HEK293 (cell line): ENCODE data around the gene IZUMO1.
A peak's percentile ranks its signal among the peaks of the same experiment; 100 is the strongest.

ENCODE experiments used
- FEZF1 ChIP-seq: fragments of 450-650 bp; formaldehyde crosslinking; IDR thresholded peaks from 2 replicates; pipeline ENCODE4 v1.5.1; 2016; ENCODE audit warnings: missing biosample characterization, missing genetic modification characterization
- OSR2 ChIP-seq: fragments of 450-650 bp; formaldehyde crosslinking; IDR thresholded peaks from 2 replicates; pipeline ENCODE4 v1.5.1; 2016; ENCODE audit warnings: missing biosample characterization, missing genetic modification characterization
- TRIM28 ChIP-seq: IDR thresholded peaks from 2 replicates; pipeline ENCODE4 v1.6.1; 2011; ENCODE audit warnings: low read length, control low read depth, borderline replicate concordance
- YY1 ChIP-seq: fragments of 450-650 bp; formaldehyde crosslinking; IDR thresholded peaks from 2 replicates; pipeline ENCODE4 v1.5.1; 2018; ENCODE audit warnings: missing biosample characterization, missing genetic modification characterization
- ZBTB21 ChIP-seq: fragments of 450-650 bp; formaldehyde crosslinking; IDR thresholded peaks from 2 replicates; pipeline ENCODE4 v1.5.1; 2017; ENCODE audit warnings: missing biosample characterization, missing genetic modification characterization
- ZBTB48 ChIP-seq: fragments of 450-650 bp; formaldehyde crosslinking; IDR thresholded peaks from 2 replicates; pipeline ENCODE4 v1.5.1; 2016; ENCODE audit warnings: missing biosample characterization, missing genetic modification characterization
- ZBTB8A ChIP-seq: fragments of 450-650 bp; formaldehyde crosslinking; IDR thresholded peaks from 2 replicates; pipeline ENCODE4 v1.5.1; 2016; ENCODE audit warnings: missing biosample characterization, missing genetic modification characterization
- ZNF2 ChIP-seq: fragments of 450-650 bp; formaldehyde crosslinking; IDR thresholded peaks from 2 replicates; pipeline ENCODE4 v1.5.1; 2016; ENCODE audit warnings: missing biosample characterization, missing genetic modification characterization
- ZNF274 ChIP-seq, 2 experiments: fragments of 200-500 bp in 1 of 2; fragments of 450-650 bp in 1 of 2; sonication (Bioruptor generic) in 1 of 2; formaldehyde crosslinking in 1 of 2; IDR thresholded peaks; 2 replicates each; pipeline versions ENCODE4 v1.5.1 to v1.6.1; 2014 to 2016; ENCODE audit warnings: borderline replicate concordance in 1 of 2, inconsistent platforms in 1 of 2, low read length in 1 of 2, missing biosample characterization in 1 of 2, missing genetic modification characterization in 1 of 2
- ZNF350 ChIP-seq: fragments of 450-650 bp; formaldehyde crosslinking; IDR thresholded peaks from 2 replicates; pipeline ENCODE4 v1.5.0; 2017; ENCODE audit warnings: missing biosample characterization, mild to moderate bottlenecking, missing genetic modification characterization
- ZNF501 ChIP-seq: fragments of 450-650 bp; formaldehyde crosslinking; IDR thresholded peaks from 2 replicates; pipeline ENCODE4 v1.5.1; 2016; ENCODE audit warnings: missing biosample characterization, missing genetic modification characterization
- ZNF561 ChIP-seq: fragments of 450-650 bp; IDR thresholded peaks from 2 replicates; pipeline ENCODE4 v1.5.1; 2018; ENCODE audit warnings: missing biosample characterization, missing genetic modification characterization, borderline replicate concordance
- ZNF596 ChIP-seq: fragments of 450-650 bp; IDR thresholded peaks from 2 replicates; pipeline ENCODE4 v1.5.0; 2018; ENCODE audit warnings: missing biosample characterization, mild to moderate bottlenecking, missing genetic modification characterization, moderate library complexity
- ZNF624 ChIP-seq: fragments of 450-650 bp; formaldehyde crosslinking; IDR thresholded peaks from 2 replicates; pipeline ENCODE4 v1.5.1; 2017; ENCODE audit warnings: missing biosample characterization, missing genetic modification characterization
- ZNF658 ChIP-seq: fragments of 450-650 bp; formaldehyde crosslinking; IDR thresholded peaks from 2 replicates; pipeline ENCODE4; 2016; ENCODE audit warnings: missing biosample characterization, missing genetic modification characterization
- ZNF664 ChIP-seq: fragments of 450-650 bp; formaldehyde crosslinking; IDR thresholded peaks from 2 replicates; pipeline ENCODE4 v1.5.1; 2016; ENCODE audit warnings: missing biosample characterization, missing genetic modification characterization
- ZNF747 ChIP-seq: fragments of 450-650 bp; formaldehyde crosslinking; IDR thresholded peaks from 2 replicates; pipeline ENCODE4 v1.5.1; 2016; ENCODE audit warnings: missing biosample characterization, missing genetic modification characterization
- ZNF768 ChIP-seq: fragments of 450-650 bp; formaldehyde crosslinking; IDR thresholded peaks from 2 replicates; pipeline ENCODE4 v1.5.1; 2018; ENCODE audit warnings: missing biosample characterization, mild to moderate bottlenecking, missing genetic modification characterization
- ZNF776 ChIP-seq: fragments of 450-650 bp; formaldehyde crosslinking; IDR thresholded peaks from 2 replicates; pipeline ENCODE4 v1.5.0; 2017; ENCODE audit warnings: missing biosample characterization, missing genetic modification characterization, borderline replicate concordance
- ZSCAN16 ChIP-seq: fragments of 450-650 bp; formaldehyde crosslinking; IDR thresholded peaks from 2 replicates; pipeline ENCODE4 v1.5.1; 2016; ENCODE audit warnings: missing biosample characterization, missing genetic modification characterization
- TF ChIP-seq, protein P1 (sequence below): fragments of 450-650 bp; formaldehyde crosslinking; IDR thresholded peaks from 2 replicates; pipeline ENCODE4 v1.5.1; 2016; ENCODE audit warnings: missing biosample characterization, missing genetic modification characterization
- TF ChIP-seq, protein P2 (sequence below): fragments of 450-650 bp; formaldehyde crosslinking; IDR thresholded peaks from 2 replicates; pipeline ENCODE4 v1.5.1; 2017; ENCODE audit warnings: missing biosample characterization, mild to moderate bottlenecking, missing genetic modification characterization, moderate library complexity
- TF ChIP-seq, protein P3 (sequence below): sonication (generic); formaldehyde crosslinking; IDR thresholded peaks from 2 replicates; pipeline ENCODE4 v1.8.1; 2022; ENCODE audit warnings: mild to moderate bottlenecking, moderate library complexity, missing genetic modification reagents
- TF ChIP-seq, protein P4 (sequence below): fragments of 450-650 bp; formaldehyde crosslinking; IDR thresholded peaks from 2 replicates; pipeline ENCODE4 v1.5.1; 2016; ENCODE audit warnings: missing biosample characterization, missing genetic modification characterization, borderline replicate concordance
- TF ChIP-seq, protein P5 (sequence below): fragments of 450-650 bp; formaldehyde crosslinking; conservative IDR thresholded peaks from 2 replicates; pipeline ENCODE4 v1.5.1; 2016; ENCODE audit warnings: low read depth, missing biosample characterization, missing genetic modification characterization

The IZUMO1 gene

DNA sequence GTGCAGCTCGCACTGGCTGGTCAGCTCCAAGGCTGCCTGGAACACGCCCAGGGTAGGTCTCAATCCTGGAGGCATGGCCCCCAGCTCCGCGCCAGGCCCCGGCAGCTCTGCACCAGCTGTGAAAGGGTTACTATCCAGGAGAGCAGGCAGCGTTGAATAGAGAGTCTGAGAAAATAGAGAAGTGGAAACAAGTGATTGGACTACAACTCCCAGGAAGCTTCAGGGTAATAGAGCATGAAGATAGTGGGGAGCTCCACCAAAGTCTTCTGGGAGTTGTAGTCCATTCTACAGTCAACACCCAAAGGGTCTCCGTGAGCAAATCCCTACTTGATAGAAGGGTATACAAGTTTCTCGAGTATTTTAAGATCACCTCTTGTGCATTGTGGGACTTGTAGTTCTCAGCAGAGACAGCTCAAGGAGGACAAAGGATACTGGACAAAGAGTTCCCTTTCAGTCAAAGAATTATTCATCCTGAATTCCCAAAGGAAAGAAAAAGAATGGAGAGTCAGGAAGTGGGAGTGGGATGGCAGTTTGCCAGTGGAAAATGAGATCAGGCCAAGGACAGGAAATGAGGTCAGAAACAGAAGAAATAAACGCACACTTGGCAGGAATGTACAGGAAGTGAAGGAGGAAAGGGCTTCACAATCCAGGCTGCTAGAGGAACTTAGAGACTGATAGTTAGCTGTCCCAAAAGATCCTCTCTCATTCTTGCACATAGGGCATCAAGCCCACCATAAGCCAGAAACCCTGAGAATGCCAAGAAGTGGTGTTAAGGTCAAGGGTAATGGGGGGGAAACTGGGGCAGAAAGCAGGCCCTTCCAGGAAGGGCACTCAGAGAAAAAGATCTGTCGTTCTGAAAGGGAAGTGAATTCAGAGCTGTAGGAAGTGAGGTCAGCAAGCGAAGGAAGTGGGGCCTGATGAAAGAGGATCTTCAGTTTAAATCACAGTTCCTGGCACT, 21.6 kb downstream of the IZUMO1 start (continued):
- TF ChIP-seq, protein P1, sequence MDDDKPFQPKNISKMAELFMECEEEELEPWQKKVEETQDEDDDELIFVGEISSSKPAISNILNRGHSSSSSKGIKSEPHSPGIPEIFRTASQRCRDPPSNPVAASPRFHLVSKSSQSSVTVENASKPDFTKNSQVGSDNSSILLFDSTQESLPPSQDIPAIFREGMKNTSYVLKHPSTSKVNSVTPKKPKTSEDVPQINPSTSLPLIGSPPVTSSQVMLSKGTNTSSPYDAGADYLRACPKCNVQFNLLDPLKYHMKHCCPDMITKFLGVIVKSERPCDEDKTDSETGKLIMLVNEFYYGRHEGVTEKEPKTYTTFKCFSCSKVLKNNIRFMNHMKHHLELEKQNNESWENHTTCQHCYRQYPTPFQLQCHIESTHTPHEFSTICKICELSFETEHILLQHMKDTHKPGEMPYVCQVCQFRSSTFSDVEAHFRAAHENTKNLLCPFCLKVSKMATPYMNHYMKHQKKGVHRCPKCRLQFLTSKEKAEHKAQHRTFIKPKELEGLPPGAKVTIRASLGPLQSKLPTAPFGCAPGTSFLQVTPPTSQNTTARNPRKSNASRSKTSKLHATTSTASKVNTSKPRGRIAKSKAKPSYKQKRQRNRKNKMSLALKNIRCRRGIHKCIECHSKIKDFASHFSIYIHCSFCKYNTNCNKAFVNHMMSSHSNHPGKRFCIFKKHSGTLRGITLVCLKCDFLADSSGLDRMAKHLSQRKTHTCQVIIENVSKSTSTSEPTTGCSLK: no peak
- TF ChIP-seq ZNF664 (no peak), OSR2 (tag by site-specific recombination) (no peak), ZNF596 (tag by site-specific recombination) (no peak), ZNF274 (IDR thresholded peaks at IDR 0.05; ENCODE audit: low read length) (no peak), ZNF274 (tag by site-specific recombination; IDR thresholded peaks at IDR 0.05; ENCODE audit: borderline replicate concordance) (no peak), ZBTB21 (tag by site-specific recombination) (peak; percentile 99), ZNF747 (no peak), ZNF624 (tag by site-specific recombination) (no peak), FEZF1 (tag by site-specific recombination) (no peak), ZNF350 (tag by site-specific recombination) (no peak), ZNF561 (tag by site-specific recombination) (no peak), ZNF2 (no peak), TRIM28 (no peak), ZBTB8A (no peak), YY1 (tag by site-specific recombination) (no peak), ZNF658 (tag by site-specific recombination) (no peak), ZNF776 (tag by site-specific recombination) (no peak), ZSCAN16 (tag by site-specific recombination) (no peak), ZBTB48 (no peak), ZNF501 (tag by site-specific recombination) (no peak), ZNF768 (no peak)
- TF ChIP-seq, protein P2, sequence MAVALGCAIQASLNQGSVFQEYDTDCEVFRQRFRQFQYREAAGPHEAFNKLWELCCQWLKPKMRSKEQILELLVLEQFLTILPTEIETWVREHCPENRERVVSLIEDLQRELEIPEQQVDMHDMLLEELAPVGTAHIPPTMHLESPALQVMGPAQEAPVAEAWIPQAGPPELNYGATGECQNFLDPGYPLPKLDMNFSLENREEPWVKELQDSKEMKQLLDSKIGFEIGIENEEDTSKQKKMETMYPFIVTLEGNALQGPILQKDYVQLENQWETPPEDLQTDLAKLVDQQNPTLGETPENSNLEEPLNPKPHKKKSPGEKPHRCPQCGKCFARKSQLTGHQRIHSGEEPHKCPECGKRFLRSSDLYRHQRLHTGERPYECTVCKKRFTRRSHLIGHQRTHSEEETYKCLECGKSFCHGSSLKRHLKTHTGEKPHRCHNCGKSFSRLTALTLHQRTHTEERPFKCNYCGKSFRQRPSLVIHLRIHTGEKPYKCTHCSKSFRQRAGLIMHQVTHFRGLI (tag by site-specific recombination): no peak
- TF ChIP-seq, protein P3, sequence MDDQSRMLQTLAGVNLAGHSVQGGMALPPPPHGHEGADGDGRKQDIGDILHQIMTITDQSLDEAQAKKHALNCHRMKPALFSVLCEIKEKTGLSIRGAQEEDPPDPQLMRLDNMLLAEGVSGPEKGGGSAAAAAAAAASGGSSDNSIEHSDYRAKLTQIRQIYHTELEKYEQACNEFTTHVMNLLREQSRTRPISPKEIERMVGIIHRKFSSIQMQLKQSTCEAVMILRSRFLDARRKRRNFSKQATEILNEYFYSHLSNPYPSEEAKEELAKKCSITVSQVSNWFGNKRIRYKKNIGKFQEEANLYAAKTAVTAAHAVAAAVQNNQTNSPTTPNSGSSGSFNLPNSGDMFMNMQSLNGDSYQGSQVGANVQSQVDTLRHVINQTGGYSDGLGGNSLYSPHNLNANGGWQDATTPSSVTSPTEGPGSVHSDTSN: no peak
- TF ChIP-seq, protein P4, sequence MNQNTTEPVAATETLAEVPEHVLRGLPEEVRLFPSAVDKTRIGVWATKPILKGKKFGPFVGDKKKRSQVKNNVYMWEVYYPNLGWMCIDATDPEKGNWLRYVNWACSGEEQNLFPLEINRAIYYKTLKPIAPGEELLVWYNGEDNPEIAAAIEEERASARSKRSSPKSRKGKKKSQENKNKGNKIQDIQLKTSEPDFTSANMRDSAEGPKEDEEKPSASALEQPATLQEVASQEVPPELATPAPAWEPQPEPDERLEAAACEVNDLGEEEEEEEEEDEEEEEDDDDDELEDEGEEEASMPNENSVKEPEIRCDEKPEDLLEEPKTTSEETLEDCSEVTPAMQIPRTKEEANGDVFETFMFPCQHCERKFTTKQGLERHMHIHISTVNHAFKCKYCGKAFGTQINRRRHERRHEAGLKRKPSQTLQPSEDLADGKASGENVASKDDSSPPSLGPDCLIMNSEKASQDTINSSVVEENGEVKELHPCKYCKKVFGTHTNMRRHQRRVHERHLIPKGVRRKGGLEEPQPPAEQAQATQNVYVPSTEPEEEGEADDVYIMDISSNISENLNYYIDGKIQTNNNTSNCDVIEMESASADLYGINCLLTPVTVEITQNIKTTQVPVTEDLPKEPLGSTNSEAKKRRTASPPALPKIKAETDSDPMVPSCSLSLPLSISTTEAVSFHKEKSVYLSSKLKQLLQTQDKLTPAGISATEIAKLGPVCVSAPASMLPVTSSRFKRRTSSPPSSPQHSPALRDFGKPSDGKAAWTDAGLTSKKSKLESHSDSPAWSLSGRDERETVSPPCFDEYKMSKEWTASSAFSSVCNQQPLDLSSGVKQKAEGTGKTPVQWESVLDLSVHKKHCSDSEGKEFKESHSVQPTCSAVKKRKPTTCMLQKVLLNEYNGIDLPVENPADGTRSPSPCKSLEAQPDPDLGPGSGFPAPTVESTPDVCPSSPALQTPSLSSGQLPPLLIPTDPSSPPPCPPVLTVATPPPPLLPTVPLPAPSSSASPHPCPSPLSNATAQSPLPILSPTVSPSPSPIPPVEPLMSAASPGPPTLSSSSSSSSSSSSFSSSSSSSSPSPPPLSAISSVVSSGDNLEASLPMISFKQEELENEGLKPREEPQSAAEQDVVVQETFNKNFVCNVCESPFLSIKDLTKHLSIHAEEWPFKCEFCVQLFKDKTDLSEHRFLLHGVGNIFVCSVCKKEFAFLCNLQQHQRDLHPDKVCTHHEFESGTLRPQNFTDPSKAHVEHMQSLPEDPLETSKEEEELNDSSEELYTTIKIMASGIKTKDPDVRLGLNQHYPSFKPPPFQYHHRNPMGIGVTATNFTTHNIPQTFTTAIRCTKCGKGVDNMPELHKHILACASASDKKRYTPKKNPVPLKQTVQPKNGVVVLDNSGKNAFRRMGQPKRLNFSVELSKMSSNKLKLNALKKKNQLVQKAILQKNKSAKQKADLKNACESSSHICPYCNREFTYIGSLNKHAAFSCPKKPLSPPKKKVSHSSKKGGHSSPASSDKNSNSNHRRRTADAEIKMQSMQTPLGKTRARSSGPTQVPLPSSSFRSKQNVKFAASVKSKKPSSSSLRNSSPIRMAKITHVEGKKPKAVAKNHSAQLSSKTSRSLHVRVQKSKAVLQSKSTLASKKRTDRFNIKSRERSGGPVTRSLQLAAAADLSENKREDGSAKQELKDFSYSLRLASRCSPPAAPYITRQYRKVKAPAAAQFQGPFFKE (tag by site-specific recombination): no peak
- TF ChIP-seq, protein P5, sequence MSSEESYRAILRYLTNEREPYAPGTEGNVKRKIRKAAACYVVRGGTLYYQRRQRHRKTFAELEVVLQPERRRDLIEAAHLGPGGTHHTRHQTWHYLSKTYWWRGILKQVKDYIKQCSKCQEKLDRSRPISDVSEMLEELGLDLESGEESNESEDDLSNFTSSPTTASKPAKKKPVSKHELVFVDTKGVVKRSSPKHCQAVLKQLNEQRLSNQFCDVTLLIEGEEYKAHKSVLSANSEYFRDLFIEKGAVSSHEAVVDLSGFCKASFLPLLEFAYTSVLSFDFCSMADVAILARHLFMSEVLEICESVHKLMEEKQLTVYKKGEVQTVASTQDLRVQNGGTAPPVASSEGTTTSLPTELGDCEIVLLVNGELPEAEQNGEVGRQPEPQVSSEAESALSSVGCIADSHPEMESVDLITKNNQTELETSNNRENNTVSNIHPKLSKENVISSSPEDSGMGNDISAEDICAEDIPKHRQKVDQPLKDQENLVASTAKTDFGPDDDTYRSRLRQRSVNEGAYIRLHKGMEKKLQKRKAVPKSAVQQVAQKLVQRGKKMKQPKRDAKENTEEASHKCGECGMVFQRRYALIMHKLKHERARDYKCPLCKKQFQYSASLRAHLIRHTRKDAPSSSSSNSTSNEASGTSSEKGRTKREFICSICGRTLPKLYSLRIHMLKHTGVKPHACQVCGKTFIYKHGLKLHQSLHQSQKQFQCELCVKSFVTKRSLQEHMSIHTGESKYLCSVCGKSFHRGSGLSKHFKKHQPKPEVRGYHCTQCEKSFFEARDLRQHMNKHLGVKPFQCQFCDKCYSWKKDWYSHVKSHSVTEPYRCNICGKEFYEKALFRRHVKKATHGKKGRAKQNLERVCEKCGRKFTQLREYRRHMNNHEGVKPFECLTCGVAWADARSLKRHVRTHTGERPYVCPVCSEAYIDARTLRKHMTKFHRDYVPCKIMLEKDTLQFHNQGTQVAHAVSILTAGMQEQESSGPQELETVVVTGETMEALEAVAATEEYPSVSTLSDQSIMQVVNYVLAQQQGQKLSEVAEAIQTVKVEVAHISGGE (tag by site-specific recombination): peak; percentile 86
